HT1080 (cell line): Measurements from ENCODE around the gene ZNF568. TPM values are rescaled to one million over a fixed set of nuclear protein-coding genes. Genes with fewer than 3 reads are reported as not detected.

Experiments
- DNase-seq: peaks from one replicate; pipeline ENCODE4 v3.0.0-alpha.2; 2015; ENCODE audit warnings: low read depth
- polyA plus RNA-seq, 2 experiments: library from polyadenylated mRNA; depleted of rRNA; stranded (reverse); fragments of >200 nt; gene quantifications; 2 replicates each; pipeline ENCODE4 v1.2.3, GENCODE V29; 2015
- total RNA-seq: library from RNA; depleted of rRNA; stranded (reverse); fragments of >200 nt; shearing (Covaris generic); gene quantifications from 2 replicates; pipeline ENCODE4 v1.2.3, GENCODE V29; 2014; rRNA removed

ZNF568 gene
- total RNA-seq = 11.3 and 13.9 TPM in 2 replicates
- polyA plus RNA-seq (2015; cell fraction: cytosol; rRNA removed) = 2.8 and 5.2 TPM in 2 replicates
- polyA plus RNA-seq (2015; cell fraction: nucleus; rRNA removed) = 3.2 and 3.9 TPM in 2 replicates

GRCh38 chr19:36915992-36916830, at the start of gene ZNF568, which contains the start of gene ZNF829:
Gene ZNF568 (plus strand): TSS chr19:36916332. CDS start chr19:36922771, 6,439 bp downstream.
Gene ZNF829 (minus strand): TSS chr19:36916291. CDS start chr19:36915167, 1,124 bp downstream.
- peak; percentile 89 for DNase-seq

GRCh38 chr19:36876993-36877938, 38.9 kb upstream of the ZNF568 start:
- DNase-seq = no peak

- DNase-seq = no peak
Measured at GRCh38 chr19:36891768-36892357, 24.3 kb upstream of the ZNF568 start.

GRCh38 chr19:36894849-36895383, 21.2 kb upstream of the ZNF568 start:
- DNase-seq = no peak

- DNase-seq = no peak
Measured at GRCh38 chr19:36898422-36898821, 17.7 kb upstream of the ZNF568 start.

GRCh38 chr19:36916991-36917390, 859 bp downstream of the ZNF568 start:
- DNase-seq = peak; percentile 2

GRCh38 chr19:36918090-36918489, 2.0 kb downstream of the ZNF568 start:
- no peak for DNase-seq

GRCh38 chr19:36931684-36932083, 15.6 kb downstream of the ZNF568 start:
- no peak for DNase-seq

GRCh38 chr19:36939153-36939552, 23.0 kb downstream of the ZNF568 start:
- DNase-seq = no peak

- no peak for DNase-seq
Measured at GRCh38 chr19:36950335-36951119, 34.4 kb downstream of the ZNF568 start.

GRCh38 chr19:36962346-36962745, 46.2 kb downstream of the ZNF568 start:
- no peak for DNase-seq

GRCh38 chr19:36963280-36963679, 47.1 kb downstream of the ZNF568 start:
- no peak for DNase-seq

- DNase-seq = no peak
Measured at GRCh38 chr19:36972571-36972970, 56.4 kb downstream of the ZNF568 start.

GRCh38 chr19:36973021-36973843, 57.1 kb downstream of the ZNF568 start:
- peak; percentile 45 for DNase-seq

- no peak for DNase-seq
Measured at GRCh38 chr19:36973844-36974195, 57.7 kb downstream of the ZNF568 start.

- DNase-seq = no peak
Measured at GRCh38 chr19:36986131-36986530, 70.0 kb downstream of the ZNF568 start.

GRCh38 chr19:36986601-36987000, 70.5 kb downstream of the ZNF568 start:
- no peak for DNase-seq

- no peak for DNase-seq
Measured at GRCh38 chr19:36987091-36987490, 71.0 kb downstream of the ZNF568 start.

- DNase-seq = no peak
Measured at GRCh38 chr19:36997152-36997842, 81.2 kb downstream of the ZNF568 start.
